Mammary epithelial cell (primary cell): ENCODE measurements around the gene OR5V1.

Experiments
- EZH2 ChIP-seq: IDR thresholded peaks from 2 replicates; pipeline ENCODE4 v1.6.1; 2012; ENCODE audit warnings: low read length, inconsistent platforms, borderline replicate concordance
- TF ChIP-seq, protein P1 (sequence below), 2 donors: IDR thresholded peaks in 1 of 2; conservative IDR thresholded peaks in 1 of 2; 2 replicates each; pipeline ENCODE4 v1.5.1; 2011 to 2012; ENCODE audit warnings: inconsistent platforms in 2 of 2, low read length in 2 of 2, mild to moderate bottlenecking in 2 of 2, control low read depth in 1 of 2, low read depth in 1 of 2; ENCODE audit not compliant: insufficient read depth in 1 of 2; ENCODE audit errors: extremely low read depth in 1 of 2

DNA sequence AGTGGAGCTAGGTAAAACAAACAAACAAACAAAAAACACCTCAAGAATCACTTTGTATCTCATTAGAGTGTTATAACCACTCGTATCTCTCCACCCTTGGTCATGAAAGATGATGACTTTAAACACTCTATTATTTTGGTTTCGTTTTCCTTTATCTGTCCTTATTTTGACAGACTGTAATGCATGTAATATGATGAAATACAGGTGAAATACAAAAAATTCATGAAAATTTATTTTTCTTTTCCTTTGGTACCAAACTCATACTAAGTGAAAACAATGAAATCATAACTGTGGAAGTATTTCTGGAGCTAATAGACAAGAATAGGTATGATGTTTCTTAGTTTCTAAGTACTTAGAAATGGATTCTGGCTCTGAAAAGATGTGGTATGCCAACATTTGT, 30.9 kb upstream of the OR5V1 start:
- TF ChIP-seq, protein P1, sequence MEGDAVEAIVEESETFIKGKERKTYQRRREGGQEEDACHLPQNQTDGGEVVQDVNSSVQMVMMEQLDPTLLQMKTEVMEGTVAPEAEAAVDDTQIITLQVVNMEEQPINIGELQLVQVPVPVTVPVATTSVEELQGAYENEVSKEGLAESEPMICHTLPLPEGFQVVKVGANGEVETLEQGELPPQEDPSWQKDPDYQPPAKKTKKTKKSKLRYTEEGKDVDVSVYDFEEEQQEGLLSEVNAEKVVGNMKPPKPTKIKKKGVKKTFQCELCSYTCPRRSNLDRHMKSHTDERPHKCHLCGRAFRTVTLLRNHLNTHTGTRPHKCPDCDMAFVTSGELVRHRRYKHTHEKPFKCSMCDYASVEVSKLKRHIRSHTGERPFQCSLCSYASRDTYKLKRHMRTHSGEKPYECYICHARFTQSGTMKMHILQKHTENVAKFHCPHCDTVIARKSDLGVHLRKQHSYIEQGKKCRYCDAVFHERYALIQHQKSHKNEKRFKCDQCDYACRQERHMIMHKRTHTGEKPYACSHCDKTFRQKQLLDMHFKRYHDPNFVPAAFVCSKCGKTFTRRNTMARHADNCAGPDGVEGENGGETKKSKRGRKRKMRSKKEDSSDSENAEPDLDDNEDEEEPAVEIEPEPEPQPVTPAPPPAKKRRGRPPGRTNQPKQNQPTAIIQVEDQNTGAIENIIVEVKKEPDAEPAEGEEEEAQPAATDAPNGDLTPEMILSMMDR (conservative IDR thresholded peaks at IDR 0.05 in 1 of 2, IDR thresholded peaks at IDR 0.05 in 1 of 2; ENCODE audit: extremely low read depth in 1 of 2, insufficient read depth in 1 of 2, low read depth in 1 of 2, low read length in 2 of 2) = no peak
- no peak for TF ChIP-seq EZH2
